Smooth muscle cell (in vitro differentiated cells): Measurements from ENCODE around the gene APOA4. TPM values are rescaled to one million over a fixed set of nuclear protein-coding genes. Genes with fewer than 3 reads are reported as not detected.
"Not testable (repeated sequence)": the region's sequence is repeated elsewhere in the genome, so short reads cannot be mapped to it uniquely, and the experiment has no call there.

Experiments
- DNase-seq: peaks from one replicate; lab custom pipeline; 2025; ENCODE audit not compliant: unreplicated experiment; lab: John Stamatoyannopoulos, UW
- H2AFZ ChIP-seq: fragments of 200-600 bp; sonication (generic); 2 replicates; pipeline ENCODE4 v1.6.0; 2016; ENCODE audit warnings: antibody characterized with exemption, low read depth, mild to moderate bottlenecking
- H3F3A ChIP-seq: fragments of 200-600 bp; sonication (generic); 2 replicates; pipeline ENCODE4 v1.6.0; 2017; ENCODE audit warnings: antibody characterized with exemption, low read depth
- H3K27ac ChIP-seq: fragments of 200-600 bp; sonication (generic); 2 replicates; pipeline ENCODE4 v1.5.1; 2016; ENCODE audit warnings: low read depth, mild to moderate bottlenecking
- H3K27me3 ChIP-seq: fragments of 200-600 bp; sonication (generic); 2 replicates; pipeline ENCODE4 v1.6.1; 2016; ENCODE audit warnings: low read depth, mild to moderate bottlenecking
- H3K36me3 ChIP-seq: fragments of 200-600 bp; sonication (generic); 2 replicates; pipeline ENCODE4 v1.5.1; 2016; ENCODE audit warnings: low read depth
- H3K4me1 ChIP-seq: fragments of 200-600 bp; sonication (generic); 2 replicates; pipeline ENCODE4 v1.5.1; 2016; ENCODE audit warnings: low read depth
- H3K4me2 ChIP-seq: fragments of 200-600 bp; sonication (generic); 2 replicates; pipeline ENCODE4 v1.6.0; 2016; ENCODE audit warnings: mild to moderate bottlenecking
- H3K4me3 ChIP-seq: fragments of 200-600 bp; sonication (generic); 2 replicates; pipeline ENCODE4 v1.5.1; 2016; ENCODE audit warnings: mild to moderate bottlenecking
- H3K79me2 ChIP-seq: fragments of 200-600 bp; sonication (generic); 2 replicates; pipeline ENCODE4 v1.6.0; 2016; ENCODE audit warnings: low read depth, mild to moderate bottlenecking
- H3K9ac ChIP-seq: fragments of 200-600 bp; sonication (generic); 2 replicates; pipeline ENCODE4 v1.6.0; 2016; ENCODE audit warnings: low read depth
- H3K9me3 ChIP-seq: fragments of 200-600 bp; sonication (generic); replicated peaks from 2 replicates; pipeline ENCODE4 v1.5.1; 2016; ENCODE audit warnings: low read depth
- H4K20me1 ChIP-seq: fragments of 200-600 bp; sonication (generic); 2 replicates; pipeline ENCODE4 v1.6.0; 2016; ENCODE audit warnings: low read depth
- CTCF ChIP-seq: fragments of 200-600 bp; sonication (generic); IDR thresholded peaks from 2 replicates; pipeline ENCODE4 v1.5.1; 2017; ENCODE audit warnings: borderline replicate concordance, mild to moderate bottlenecking, antibody characterized with exemption; ENCODE audit not compliant: insufficient read depth, poor library complexity, severe bottlenecking
- WGBS: methylation state at CpG from one replicate; pipeline ENCODE4 v1.1.7; 2016; ENCODE audit warnings: low lambda C conversion rate; 5-methylcytosine and 5-hydroxymethylcytosine counted together
- polyA plus RNA-seq: library from polyadenylated mRNA; unstranded; fragments of >200 nt; fragmentation: Nextera tagmentation; extraction: Ambion mirVana; gene quantifications from 2 replicates; pipeline ENCODE4 v1.2.1, GENCODE V29; 2016
- total RNA-seq: library from RNA; depleted of rRNA; stranded (reverse); fragments of >200 nt; gene quantifications from 2 replicates; pipeline ENCODE4 v1.2.3, GENCODE V29; 2014

The APOA4 gene
- total and polyA plus RNA-seq, 2 experiments from 2014 or later: 0.15 TPM; not detected in 1

- H3K4me3 ChIP-seq: peak overlapping the region; percentile 43
- no peaks in the 10 kb centered on the region for H3K79me2 ChIP-seq
- H2AFZ ChIP-seq: peak overlapping the region; percentile 71
- peak overlapping the region; percentile 76 for H3K4me2 ChIP-seq
- no peak overlapping the region for H3K27ac ChIP-seq
- H3K36me3 ChIP-seq: no peaks in the 10 kb centered on the region
- peaks cover 3% of the 10 kb centered on the region for H3K4me1 ChIP-seq
- H3K27me3 ChIP-seq: no peaks in the 10 kb centered on the region
- H4K20me1 ChIP-seq: no peaks in the 10 kb centered on the region
- no peaks in the 10 kb centered on the region for H3F3A ChIP-seq
- WGBS: 16% methylated on average over 53 of the region's 57 CpGs
- H3K9ac ChIP-seq: no peak overlapping the region
- DNase-seq: peak; percentile 49
- no peaks in the 10 kb centered on the region for H3K9me3 ChIP-seq
- TF ChIP-seq CTCF: peak; percentile 31
Observed at GRCh38 chr11:116835791-116836631, 12.9 kb upstream of the APOA4 start.

- no peak for TF ChIP-seq CTCF
- Histone ChIP-seq H3K4me1 (peaks cover 3% of the 10 kb centered on the region), H3K36me3 (no peaks in the 10 kb centered on the region), H3K9me3 (no peaks in the 10 kb centered on the region), H3K4me3 (peak overlapping the region; percentile 43), H3K4me2 (peak overlapping the region; percentile 76), H3F3A (no peaks in the 10 kb centered on the region), H3K27me3 (no peaks in the 10 kb centered on the region), H3K9ac (no peak overlapping the region), H3K79me2 (no peaks in the 10 kb centered on the region), H2AFZ (peak overlapping the region; percentile 71), H4K20me1 (no peaks in the 10 kb centered on the region), H3K27ac (no peak overlapping the region)
- DNase-seq: no peak
- WGBS: 69% methylated on average over 27 of the region's 28 CpGs
Observed at GRCh38 chr11:116835042-116835772, 12.1 kb upstream of the APOA4 start.

GRCh38 chr11:116834535-116835041, 11.5 kb upstream of the APOA4 start:
- DNase-seq, H3K36me3 ChIP-seq, H3K9me3 ChIP-seq, H2AFZ ChIP-seq, H3K4me3 ChIP-seq, H3K9ac ChIP-seq, H3K4me2 ChIP-seq, H3K27me3 ChIP-seq, H3K27ac ChIP-seq, H3K4me1 ChIP-seq, H4K20me1 ChIP-seq, H3K79me2 ChIP-seq, H3F3A ChIP-seq: not testable (repeated sequence)
- 86% methylated on average over 13 of the region's 13 CpGs for WGBS

GRCh38 chr11:116833816-116834534, 10.9 kb upstream of the APOA4 start:
- H2AFZ ChIP-seq: no peak overlapping the region
- no peak overlapping the region for H3K4me3 ChIP-seq
- H3K27ac ChIP-seq: no peak overlapping the region
- no peaks in the 10 kb centered on the region for H3K27me3 ChIP-seq
- WGBS: 93% methylated on average over 14 of the region's 14 CpGs
- H3K9ac ChIP-seq: no peak overlapping the region
- no peaks in the 10 kb centered on the region for H4K20me1 ChIP-seq
- TF ChIP-seq CTCF: no peak
- H3K79me2 ChIP-seq: no peaks in the 10 kb centered on the region
- no peak for DNase-seq
- no peak overlapping the region for H3K4me2 ChIP-seq
- H3K36me3 ChIP-seq: no peaks in the 10 kb centered on the region
- peaks cover 3% of the 10 kb centered on the region for H3K4me1 ChIP-seq
- H3K9me3 ChIP-seq: no peaks in the 10 kb centered on the region
- no peaks in the 10 kb centered on the region for H3F3A ChIP-seq
